Peyer's patch (tissue), 4 donors: ENCODE results near the gene TNFRSF21. TPM values are rescaled to one million over a fixed set of nuclear protein-coding genes. Genes with fewer than 3 reads are reported as not detected.
A peak's percentile ranks its signal among the peaks of the same experiment; 100 is the strongest.

Source experiments
- DNase-seq, 3 donors: peaks; one replicate each; pipeline ENCODE4 v3.0.0-alpha.2; 2017 to 2019
- H3K27ac ChIP-seq, 4 donors: fragments of 200-600 bp; sonication (generic); one replicate each; pipeline ENCODE4 v1.5.1; 2016 to 2019
- H3K27me3 ChIP-seq, 2 donors: fragments of 200-600 bp; sonication (generic); one replicate each; pipeline ENCODE4 v1.5.1; 2019
- H3K36me3 ChIP-seq, 3 donors: fragments of 200-600 bp; sonication (generic); one replicate each; pipeline ENCODE4 v1.5.1; 2016 to 2019
- H3K4me1 ChIP-seq, 4 donors: fragments of 200-600 bp; sonication (generic); one replicate each; pipeline ENCODE4 v1.5.1; 2016 to 2019
- H3K4me3 ChIP-seq, 4 donors: fragments of 200-600 bp; sonication (generic); 1 replicate in 3 of 4; 2 replicates in 1 of 4; pipeline ENCODE4 v1.5.1; 2016 to 2019; ENCODE audit warnings: mild to moderate bottlenecking in 1 of 4
- H3K9me3 ChIP-seq, 4 donors: fragments of 200-600 bp; sonication (generic); one replicate each; pipeline ENCODE4 v1.5.1; 2016 to 2019; ENCODE audit warnings: mild to moderate bottlenecking in 1 of 4
- POLR2A ChIP-seq, 2 donors: fragments of 450-650 bp; IDR thresholded peaks; one replicate each; pipeline ENCODE4 v1.5.1; 2017; ENCODE audit warnings: antibody characterized with exemption in 2 of 2, mild to moderate bottlenecking in 2 of 2, moderate library complexity in 2 of 2
- total RNA-seq, 4 donors: library from RNA; depleted of rRNA; stranded (reverse); fragments of >200 nt; gene quantifications; one replicate each; pipeline ENCODE4 v1.1.0, GENCODE V29; 2016
- TF ChIP-seq, protein P1 (sequence below), 6 experiments: fragments of 450-650 bp in 4 of 6; fragments of 200-600 bp in 2 of 6; sonication (generic) in 1 of 6; IDR thresholded peaks; one replicate each; pipeline ENCODE4 v1.5.1; 2017 to 2019; ENCODE audit warnings: antibody characterized with exemption in 6 of 6, mild to moderate bottlenecking in 3 of 6, moderate library complexity in 1 of 6

Gene TNFRSF21
- total RNA-seq, 4 donors from 2014 or later, result 9.1 to 53.4 (median 46.1) TPM

DNA sequence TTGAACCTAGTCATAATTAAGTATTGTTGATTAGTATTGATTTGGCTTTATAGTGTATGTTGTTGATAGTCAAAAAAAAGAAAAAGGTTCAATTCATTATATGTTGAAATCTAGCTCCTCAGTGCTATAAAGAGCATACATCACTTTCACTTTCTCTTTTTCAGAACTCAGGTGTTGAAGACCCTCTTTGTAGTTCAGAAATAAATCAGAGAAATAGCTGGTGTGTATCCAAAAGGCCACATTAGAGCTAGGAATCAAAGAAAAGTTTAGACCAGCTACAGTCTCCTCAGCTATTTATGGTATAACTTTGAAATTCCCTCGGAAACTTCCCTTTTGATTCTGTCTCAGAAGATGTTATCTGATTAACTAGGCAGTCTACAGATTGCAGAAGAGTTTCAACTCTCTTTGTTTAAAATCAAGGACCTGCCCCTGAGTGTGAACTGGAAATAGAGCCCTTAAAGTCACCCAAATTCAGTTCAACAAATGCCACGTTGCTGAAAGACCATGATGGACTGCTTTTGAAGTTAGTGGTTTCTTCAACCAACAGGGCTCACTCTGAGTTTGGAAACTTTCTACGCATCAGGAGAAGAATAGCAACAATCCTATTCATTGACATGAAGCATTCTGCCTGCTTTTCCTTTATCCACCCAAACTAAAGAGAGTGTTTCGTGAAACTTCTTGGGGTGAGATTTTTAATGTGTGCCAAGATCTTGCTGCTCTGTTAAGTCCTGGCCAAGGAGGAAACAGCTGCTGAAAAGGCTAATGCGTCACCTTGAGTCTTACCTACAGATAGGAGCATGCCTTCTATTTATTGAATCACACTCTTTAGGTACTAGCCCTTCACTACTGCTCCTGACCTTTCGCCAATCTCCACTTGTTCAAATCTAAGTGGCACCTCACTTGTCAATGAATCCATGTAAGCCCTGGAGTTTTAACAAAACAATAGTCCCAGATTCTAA lies 111.7 kb downstream of the TNFRSF21 start:
- TF ChIP-seq, protein P1, sequence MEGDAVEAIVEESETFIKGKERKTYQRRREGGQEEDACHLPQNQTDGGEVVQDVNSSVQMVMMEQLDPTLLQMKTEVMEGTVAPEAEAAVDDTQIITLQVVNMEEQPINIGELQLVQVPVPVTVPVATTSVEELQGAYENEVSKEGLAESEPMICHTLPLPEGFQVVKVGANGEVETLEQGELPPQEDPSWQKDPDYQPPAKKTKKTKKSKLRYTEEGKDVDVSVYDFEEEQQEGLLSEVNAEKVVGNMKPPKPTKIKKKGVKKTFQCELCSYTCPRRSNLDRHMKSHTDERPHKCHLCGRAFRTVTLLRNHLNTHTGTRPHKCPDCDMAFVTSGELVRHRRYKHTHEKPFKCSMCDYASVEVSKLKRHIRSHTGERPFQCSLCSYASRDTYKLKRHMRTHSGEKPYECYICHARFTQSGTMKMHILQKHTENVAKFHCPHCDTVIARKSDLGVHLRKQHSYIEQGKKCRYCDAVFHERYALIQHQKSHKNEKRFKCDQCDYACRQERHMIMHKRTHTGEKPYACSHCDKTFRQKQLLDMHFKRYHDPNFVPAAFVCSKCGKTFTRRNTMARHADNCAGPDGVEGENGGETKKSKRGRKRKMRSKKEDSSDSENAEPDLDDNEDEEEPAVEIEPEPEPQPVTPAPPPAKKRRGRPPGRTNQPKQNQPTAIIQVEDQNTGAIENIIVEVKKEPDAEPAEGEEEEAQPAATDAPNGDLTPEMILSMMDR (IDR thresholded peaks at IDR 0.05), result no peak
- no peak for TF ChIP-seq POLR2A (IDR thresholded peaks at IDR 0.05)
- no peaks in the 10 kb centered on the region for H3K36me3 ChIP-seq
- H3K4me1 ChIP-seq, result no peaks in the 10 kb centered on the region
- no peak overlapping the region for H3K27ac ChIP-seq
- DNase-seq, result no peak
- H3K4me3 ChIP-seq, result peak overlapping the region in 2 of 4 donors; percentile 16 to 20
- H3K9me3 ChIP-seq, result no peaks in the 10 kb centered on the region
- no peaks in the 10 kb centered on the region for H3K27me3 ChIP-seq

DNA sequence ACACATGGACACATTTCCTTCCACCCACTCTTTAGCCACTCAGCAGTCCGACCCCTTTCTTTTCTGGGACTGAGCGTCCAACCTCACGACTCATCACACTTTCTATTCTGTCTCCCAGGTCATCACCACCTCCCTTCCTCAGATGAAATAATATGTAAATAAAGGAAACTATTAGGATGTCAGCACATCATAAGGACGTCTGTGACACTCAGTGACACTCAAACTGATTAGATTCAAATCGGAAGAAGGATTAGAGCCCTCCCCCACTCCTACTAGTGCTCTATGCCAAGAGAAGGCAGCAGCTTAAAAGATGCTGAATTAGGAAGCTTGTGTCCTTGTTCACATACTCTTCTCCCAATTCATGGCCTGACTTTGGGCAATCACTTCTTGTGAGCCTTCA lies 113.6 kb downstream of the TNFRSF21 start:
- Histone ChIP-seq H3K4me3 (no peak overlapping the region), H3K27ac (no peak overlapping the region), H3K27me3 (no peaks in the 10 kb centered on the region), H3K4me1 (no peaks in the 10 kb centered on the region), H3K36me3 (no peaks in the 10 kb centered on the region), H3K9me3 (no peaks in the 10 kb centered on the region)
- no peak for TF ChIP-seq POLR2A (IDR thresholded peaks at IDR 0.05)
- TF ChIP-seq, protein P1 (IDR thresholded peaks at IDR 0.05), result no peak
- no peak for DNase-seq

- TF ChIP-seq, protein P1 (IDR thresholded peaks at IDR 0.05), result no peak
- TF ChIP-seq POLR2A (IDR thresholded peaks at IDR 0.05), result no peak
- no peaks in the 10 kb centered on the region for H3K9me3 ChIP-seq
- no peaks in the 10 kb centered on the region for H3K36me3 ChIP-seq
- H3K27ac ChIP-seq, result no peak overlapping the region
- H3K4me1 ChIP-seq, result no peaks in the 10 kb centered on the region
- no peak for DNase-seq
- no peaks in the 10 kb centered on the region for H3K27me3 ChIP-seq
- no peak overlapping the region for H3K4me3 ChIP-seq
Measured at GRCh38 chr6:47195011-47195650, 114.6 kb downstream of the TNFRSF21 start.

- peaks cover 0 to 7% (median 0%) of the 10 kb centered on the region in 4 donors for H3K4me1 ChIP-seq
- no peak overlapping the region for H3K4me3 ChIP-seq
- no peak for TF ChIP-seq POLR2A (IDR thresholded peaks at IDR 0.05)
- TF ChIP-seq, protein P1 (IDR thresholded peaks at IDR 0.05), result no peak
- no peaks in the 10 kb centered on the region for H3K9me3 ChIP-seq
- peak in 2 of 3 donors; percentile 66 to 78 for DNase-seq
- no peaks in the 10 kb centered on the region for H3K36me3 ChIP-seq
- H3K27me3 ChIP-seq, result no peaks in the 10 kb centered on the region
- H3K27ac ChIP-seq, result peak overlapping the region in 2 of 4 donors; percentile 78 to 80
Measured at GRCh38 chr6:47188588-47189021, 121.1 kb downstream of the TNFRSF21 start.

DNA sequence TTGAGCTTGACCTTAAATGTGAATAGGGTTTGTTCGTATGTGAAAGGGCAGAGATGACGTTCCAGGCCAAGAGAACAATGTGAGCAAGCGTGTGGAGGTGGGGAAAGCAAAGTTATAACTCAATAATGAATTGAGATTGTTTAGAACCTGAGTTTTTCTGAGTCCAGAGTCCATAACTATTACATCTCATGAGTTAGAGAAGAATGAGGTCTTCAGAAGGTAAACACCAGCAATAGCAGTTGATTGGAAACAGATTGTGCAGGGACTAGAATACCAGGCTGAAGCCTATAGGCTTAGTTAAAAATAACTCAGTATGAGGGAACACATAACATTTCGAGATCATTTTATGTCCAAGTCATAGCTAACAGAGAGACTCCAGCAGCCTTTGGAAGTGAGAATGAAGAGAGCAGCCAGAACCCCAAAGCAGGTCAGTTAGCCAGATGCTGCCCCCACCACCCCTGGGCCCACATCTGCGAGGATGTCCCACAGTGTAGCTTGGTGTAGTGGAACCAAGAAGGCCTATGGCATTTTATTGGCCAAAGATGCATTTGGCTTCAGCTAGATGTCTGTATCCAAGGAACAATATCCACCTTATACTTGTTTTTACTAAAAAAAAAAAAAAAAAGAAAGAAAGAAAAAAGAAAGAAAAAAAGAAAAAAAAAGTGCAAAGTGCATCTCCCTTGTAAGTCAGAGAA lies 121.7 kb downstream of the TNFRSF21 start:
- Histone ChIP-seq H3K36me3 (no peaks in the 10 kb centered on the region), H3K27me3 (no peaks in the 10 kb centered on the region), H3K4me1 (peaks cover 0 to 7% (median 0%) of the 10 kb centered on the region in 4 donors), H3K27ac (peak overlapping the region in 2 of 4 donors; percentile 80 to 86), H3K9me3 (no peaks in the 10 kb centered on the region), H3K4me3 (no peak overlapping the region)
- no peak for TF ChIP-seq POLR2A (IDR thresholded peaks at IDR 0.05)
- TF ChIP-seq, protein P1 (IDR thresholded peaks at IDR 0.05), result no peak
- no peak for DNase-seq
